Right lobe of liver (tissue), 4 donors: Measurements from ENCODE around the gene AHDC1.

Experiments used
- POLR2A ChIP-seq: fragments of 450-650 bp; IDR thresholded peaks from one replicate; pipeline ENCODE4 v1.6.1; 2017; ENCODE audit warnings: antibody characterized with exemption, mild to moderate bottlenecking
- TF ChIP-seq, protein P1 (sequence below), 4 donors: fragments of 200-600 bp in 3 of 4; fragments of 450-650 bp in 1 of 4; IDR thresholded peaks; one replicate each; pipeline versions ENCODE4 v1.5.1 to v1.8.0; 2016 to 2022; ENCODE audit warnings: antibody characterized with exemption in 4 of 4, mild to moderate bottlenecking in 2 of 4
- donor health status: DM: no; HTN: no; CAD: no.
- donor health status: DM: no; HTN: no; CAD: no.
- donor health status: DM: no; HTN: yes; CAD: no.

DNA sequence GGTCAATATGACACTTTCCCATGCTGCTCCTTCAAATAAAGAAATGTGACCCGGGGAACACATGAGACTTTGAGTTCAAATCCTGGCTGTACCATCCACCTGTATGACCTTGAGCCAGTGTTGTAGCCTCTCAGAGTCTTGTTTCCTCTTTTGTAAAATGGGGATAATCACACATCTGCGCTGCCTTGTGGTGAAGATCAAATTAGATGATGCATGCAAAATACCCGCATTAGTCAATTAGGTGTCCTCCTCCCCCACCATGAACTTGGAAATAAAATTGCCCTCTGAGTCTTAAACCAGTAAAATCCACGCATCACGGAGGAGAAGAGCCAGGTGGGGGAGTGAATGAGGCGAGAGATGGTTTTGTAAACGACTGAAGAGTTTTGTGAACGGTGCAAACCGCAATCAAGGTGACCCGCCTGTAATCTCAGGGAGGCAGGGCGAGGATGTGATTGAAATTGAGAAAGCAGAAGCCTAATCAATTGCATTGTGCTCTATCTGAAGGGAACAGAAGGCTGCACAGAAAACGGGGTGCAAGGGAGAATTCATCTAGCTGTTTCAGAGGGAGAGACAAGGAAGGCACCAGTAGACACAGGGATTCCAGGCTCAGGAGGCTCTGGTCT, 5.8 kb upstream of the AHDC1 start:
- TF ChIP-seq, protein P1, sequence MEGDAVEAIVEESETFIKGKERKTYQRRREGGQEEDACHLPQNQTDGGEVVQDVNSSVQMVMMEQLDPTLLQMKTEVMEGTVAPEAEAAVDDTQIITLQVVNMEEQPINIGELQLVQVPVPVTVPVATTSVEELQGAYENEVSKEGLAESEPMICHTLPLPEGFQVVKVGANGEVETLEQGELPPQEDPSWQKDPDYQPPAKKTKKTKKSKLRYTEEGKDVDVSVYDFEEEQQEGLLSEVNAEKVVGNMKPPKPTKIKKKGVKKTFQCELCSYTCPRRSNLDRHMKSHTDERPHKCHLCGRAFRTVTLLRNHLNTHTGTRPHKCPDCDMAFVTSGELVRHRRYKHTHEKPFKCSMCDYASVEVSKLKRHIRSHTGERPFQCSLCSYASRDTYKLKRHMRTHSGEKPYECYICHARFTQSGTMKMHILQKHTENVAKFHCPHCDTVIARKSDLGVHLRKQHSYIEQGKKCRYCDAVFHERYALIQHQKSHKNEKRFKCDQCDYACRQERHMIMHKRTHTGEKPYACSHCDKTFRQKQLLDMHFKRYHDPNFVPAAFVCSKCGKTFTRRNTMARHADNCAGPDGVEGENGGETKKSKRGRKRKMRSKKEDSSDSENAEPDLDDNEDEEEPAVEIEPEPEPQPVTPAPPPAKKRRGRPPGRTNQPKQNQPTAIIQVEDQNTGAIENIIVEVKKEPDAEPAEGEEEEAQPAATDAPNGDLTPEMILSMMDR (IDR thresholded peaks at IDR 0.05) = no peak
- TF ChIP-seq POLR2A = no peak
